ENCODE results near the gene CDYL. TPM values are rescaled to one million over a fixed set of nuclear protein-coding genes. Genes with fewer than 3 reads are reported as not detected.
A peak's percentile ranks its signal among the peaks of the same experiment; 100 is the strongest.

CDYL gene
- total RNA-seq, 2 donors from 2014 or later, result 38.7 to 38.8 TPM

- DNase-seq (ENCODE audit: low spot score), result no peak
- intact Hi-C loops (cut with DNase I), result no loop called here
These were observed 191.3 kb downstream of the CDYL start for GRCh38 chr6:4967301-4968030.

- intact Hi-C loops (cut with DNase I), result no loop called here
- DNase-seq (ENCODE audit: low spot score), result no peak
These were observed 193.5 kb downstream of the CDYL start for GRCh38 chr6:4969609-4970285.

GRCh38 chr6:4970739-4971395 is 194.7 kb downstream of the CDYL start:
- DNase-seq (ENCODE audit: low spot score), result no peak

GRCh38 chr6:4971851-4972250 is 195.6 kb downstream of the CDYL start:
- no peak for DNase-seq (ENCODE audit: low spot score)
- intact Hi-C loops (cut with DNase I), result no loop called here

More at GRCh38 chr6:4970739-4971395, 194.7 kb downstream of the CDYL start:
- intact Hi-C loops (cut with DNase I), result no loop called here

GRCh38 chr6:4972438-4972837 is 196.2 kb downstream of the CDYL start:
- intact Hi-C loops (cut with DNase I), result no loop called here
- no peak for DNase-seq (ENCODE audit: low spot score)

- intact Hi-C loops (cut with DNase I), result no loop called here
- no peak for DNase-seq (ENCODE audit: low spot score)
These were observed 197.2 kb downstream of the CDYL start for GRCh38 chr6:4973415-4973814.

- DNase-seq (ENCODE audit: low spot score), result peak; percentile 85
- intact Hi-C loops (cut with DNase I), result no loop called here
These were observed 198.0 kb downstream of the CDYL start for GRCh38 chr6:4973982-4974745.

- intact Hi-C loops (cut with DNase I), result no loop called here
- no peak for DNase-seq (ENCODE audit: low spot score)
These were observed 198.8 kb downstream of the CDYL start for GRCh38 chr6:4974962-4975361.

GRCh38 chr6:4975506-4975905 is 199.3 kb downstream of the CDYL start:
- intact Hi-C loops (cut with DNase I), result no loop called here
- no peak for DNase-seq (ENCODE audit: low spot score)

- no peak for DNase-seq (ENCODE audit: low spot score)
- intact Hi-C loops (cut with DNase I), result no loop called here
These were observed 201.3 kb downstream of the CDYL start for GRCh38 chr6:4977468-4977867.

- intact Hi-C loops (cut with DNase I), result no loop called here
- no peak for DNase-seq (ENCODE audit: low spot score)
These were observed 203.2 kb downstream of the CDYL start for GRCh38 chr6:4979426-4979825.

- intact Hi-C loops (cut with DNase I), result no loop called here
- DNase-seq (ENCODE audit: low spot score), result no peak
These were observed 205.6 kb downstream of the CDYL start for GRCh38 chr6:4981761-4982160.

- intact Hi-C loops (cut with DNase I), result no loop called here
- DNase-seq (ENCODE audit: low spot score), result no peak
These were observed 207.1 kb downstream of the CDYL start for GRCh38 chr6:4983322-4983721.

GRCh38 chr6:4986999-4987398 is 210.8 kb downstream of the CDYL start:
- intact Hi-C loops (cut with DNase I), result no loop called here
- no peak for DNase-seq (ENCODE audit: low spot score)

GRCh38 chr6:4987432-4987831 is 211.2 kb downstream of the CDYL start:
- intact Hi-C loops (cut with DNase I), result no loop called here

GRCh38 chr6:4994741-4995140 is 218.5 kb downstream of the CDYL start:
- intact Hi-C loops (cut with DNase I), result no loop called here
- DNase-seq (ENCODE audit: low spot score), result no peak

More at GRCh38 chr6:4987432-4987831, 211.2 kb downstream of the CDYL start:
- no peak for DNase-seq (ENCODE audit: low spot score)

GRCh38 chr6:4997862-4998261 is 221.7 kb downstream of the CDYL start:
- DNase-seq (ENCODE audit: low spot score), result no peak
- intact Hi-C loops (cut with DNase I), result no loop called here

- no peak for DNase-seq (ENCODE audit: low spot score)
- intact Hi-C loops (cut with DNase I), result no loop called here
These were observed 223.4 kb downstream of the CDYL start for GRCh38 chr6:4999586-4999985.

- peak; percentile 99 for DNase-seq (ENCODE audit: low spot score)
- intact Hi-C loops (cut with DNase I), result no loop called here
These were observed 227.6 kb downstream of the CDYL start, which contains the start of gene RPP40 for GRCh38 chr6:5003604-5004372. Gene RPP40 (minus strand): TSS chr6:5004037. CDS start chr6:5004002, 35 bp downstream.

All from posterior vena cava (tissue), 2 donors.